ENCODE measurements around the gene HSD17B14. TPM values are rescaled to one million over a fixed set of nuclear protein-coding genes. Genes with fewer than 3 reads are reported as not detected.
A peak's percentile ranks its signal among the peaks of the same experiment; 100 is the strongest.

The HSD17B14 gene
- total and polyA plus RNA-seq, 9 of the 15 experiments (the other 6 are each of a cell fraction or from before 2014, with no cell fraction given), result 0.16 TPM; not detected in 8

GRCh38 chr19:48835734-48836088, 580 bp downstream of the HSD17B14 start (continued):
- no peak for TF ChIP-seq MAFF (IDR thresholded peaks at IDR 0.05; ENCODE audit: low read length)
- no peak for TF ChIP-seq ZNF764 (CRISPR knock-in tag; IDR thresholded peaks at IDR 0.05; ENCODE audit: low read depth)
- no peak for TF ChIP-seq IFI16 (CRISPR knock-in tag; IDR thresholded peaks at IDR 0.05)
- TF ChIP-seq ZKSCAN8 (CRISPR knock-in tag; IDR thresholded peaks at IDR 0.05), result no peak
- TF ChIP-seq WHSC1 (IDR thresholded peaks at IDR 0.05; ENCODE audit: low read length), result no peak
- TF ChIP-seq, protein P1, sequence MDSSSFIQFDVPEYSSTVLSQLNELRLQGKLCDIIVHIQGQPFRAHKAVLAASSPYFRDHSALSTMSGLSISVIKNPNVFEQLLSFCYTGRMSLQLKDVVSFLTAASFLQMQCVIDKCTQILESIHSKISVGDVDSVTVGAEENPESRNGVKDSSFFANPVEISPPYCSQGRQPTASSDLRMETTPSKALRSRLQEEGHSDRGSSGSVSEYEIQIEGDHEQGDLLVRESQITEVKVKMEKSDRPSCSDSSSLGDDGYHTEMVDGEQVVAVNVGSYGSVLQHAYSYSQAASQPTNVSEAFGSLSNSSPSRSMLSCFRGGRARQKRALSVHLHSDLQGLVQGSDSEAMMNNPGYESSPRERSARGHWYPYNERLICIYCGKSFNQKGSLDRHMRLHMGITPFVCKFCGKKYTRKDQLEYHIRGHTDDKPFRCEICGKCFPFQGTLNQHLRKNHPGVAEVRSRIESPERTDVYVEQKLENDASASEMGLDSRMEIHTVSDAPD (CRISPR knock-in tag; IDR thresholded peaks at IDR 0.05), result no peak
- peak; percentile 29; the same call in 1 of the 2 replicates for TF ChIP-seq CBFA2T2 (conservative IDR thresholded peaks at IDR 0.05)
- TF ChIP-seq ZFX (CRISPR knock-in tag; IDR thresholded peaks at IDR 0.05), result no peak; the same call in 1 of the 2 replicates
- peak; percentile 93 for TF ChIP-seq USF1 (CRISPR knock-in tag; IDR thresholded peaks at IDR 0.05)
- TF ChIP-seq ZNF561 (CRISPR knock-in tag; conservative IDR thresholded peaks at IDR 0.05), result no peak
- TF ChIP-seq GABPB2 (CRISPR knock-in tag; conservative IDR thresholded peaks at IDR 0.05), result no peak
- no peak for TF ChIP-seq CHD4 (IDR thresholded peaks at IDR 0.05; ENCODE audit: insufficient read depth, insufficient replicate concordance, low read depth, low read length, poor library complexity, severe bottlenecking)
- TF ChIP-seq ZNF253 (CRISPR knock-in tag; conservative IDR thresholded peaks at IDR 0.05), result no peak
- TF ChIP-seq ZNF785 (CRISPR knock-in tag; IDR thresholded peaks at IDR 0.05), result no peak
- no peak for TF ChIP-seq ZFP1 (CRISPR knock-in tag; IDR thresholded peaks at IDR 0.05)
- no peak for TF ChIP-seq RHOXF2B (CRISPR knock-in tag; conservative IDR thresholded peaks at IDR 0.05)
- TF ChIP-seq, protein P2, sequence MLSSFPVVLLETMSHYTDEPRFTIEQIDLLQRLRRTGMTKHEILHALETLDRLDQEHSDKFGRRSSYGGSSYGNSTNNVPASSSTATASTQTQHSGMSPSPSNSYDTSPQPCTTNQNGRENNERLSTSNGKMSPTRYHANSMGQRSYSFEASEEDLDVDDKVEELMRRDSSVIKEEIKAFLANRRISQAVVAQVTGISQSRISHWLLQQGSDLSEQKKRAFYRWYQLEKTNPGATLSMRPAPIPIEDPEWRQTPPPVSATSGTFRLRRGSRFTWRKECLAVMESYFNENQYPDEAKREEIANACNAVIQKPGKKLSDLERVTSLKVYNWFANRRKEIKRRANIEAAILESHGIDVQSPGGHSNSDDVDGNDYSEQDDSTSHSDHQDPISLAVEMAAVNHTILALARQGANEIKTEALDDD (IDR thresholded peaks at IDR 0.05), result peak; percentile 76
- no peak for TF ChIP-seq DPF2 (IDR thresholded peaks at IDR 0.05)
- TF ChIP-seq NEUROD1 (IDR thresholded peaks at IDR 0.05; ENCODE audit: borderline replicate concordance, low read depth, low read length, partially characterized antibody), result no peak
- peak; percentile 29; the same call in 1 of the 2 replicates for TF ChIP-seq ARID1B (IDR thresholded peaks at IDR 0.05)
- no peak for TF ChIP-seq DACH1 (IDR thresholded peaks at IDR 0.05; ENCODE audit: partially characterized antibody)
- TF ChIP-seq NCOA2 (IDR thresholded peaks at IDR 0.05; ENCODE audit: partially characterized antibody in 2 of 2), result no peak
- no peak for TF ChIP-seq PHF8 (IDR thresholded peaks at IDR 0.05; ENCODE audit: borderline replicate concordance, low read length)
- TF ChIP-seq BACH1 (tag; IDR thresholded peaks at IDR 0.05), result no peak
- no peak; a peak in 1 of 4 replicates for TF ChIP-seq ARNT (IDR thresholded peaks at IDR 0.05)
- TF ChIP-seq ZNF57 (CRISPR knock-in tag; IDR thresholded peaks at IDR 0.05), result no peak
- no peak for TF ChIP-seq POLR2H (tag; IDR thresholded peaks at IDR 0.05; ENCODE audit: low read depth)
- no peak for TF ChIP-seq ERF (CRISPR knock-in tag; IDR thresholded peaks at IDR 0.05)
- TF ChIP-seq CCAR2 (IDR thresholded peaks at IDR 0.05; ENCODE audit: low read depth, low read length), result no peak

Measured in K562 (cell line).